Ramos (cell line): ENCODE measurements around the gene AP2A2.

Experiments
- in situ Hi-C: fragments of 300-500 bp; cut with MboI; formaldehyde crosslinking; loops from one replicate; pipeline ENCODE4 v1.14.3; 2022; ENCODE audit warnings: low sequenced_read_pairs; ENCODE audit not compliant: unreplicated experiment

AP2A2 gene

GRCh38 chr11:925496-926301 is at the start of gene AP2A2:
Gene AP2A2, plus strand, starts transcription at chr11:925870. Its CDS starts 152 bp downstream, at chr11:926022.
- in situ Hi-C loops: no loop called here

GRCh38 chr11:876545-876944 is 49.1 kb upstream of the AP2A2 start:
- in situ Hi-C loops: no loop called here

GRCh38 chr11:877565-877964 is 48.1 kb upstream of the AP2A2 start:
- in situ Hi-C loops: no loop called here

- in situ Hi-C loops: no loop called here
These were observed 45.2 kb upstream of the AP2A2 start for GRCh38 chr11:880447-880846.

GRCh38 chr11:882596-882995 is 43.1 kb upstream of the AP2A2 start:
- in situ Hi-C loops: no loop called here

DNA sequence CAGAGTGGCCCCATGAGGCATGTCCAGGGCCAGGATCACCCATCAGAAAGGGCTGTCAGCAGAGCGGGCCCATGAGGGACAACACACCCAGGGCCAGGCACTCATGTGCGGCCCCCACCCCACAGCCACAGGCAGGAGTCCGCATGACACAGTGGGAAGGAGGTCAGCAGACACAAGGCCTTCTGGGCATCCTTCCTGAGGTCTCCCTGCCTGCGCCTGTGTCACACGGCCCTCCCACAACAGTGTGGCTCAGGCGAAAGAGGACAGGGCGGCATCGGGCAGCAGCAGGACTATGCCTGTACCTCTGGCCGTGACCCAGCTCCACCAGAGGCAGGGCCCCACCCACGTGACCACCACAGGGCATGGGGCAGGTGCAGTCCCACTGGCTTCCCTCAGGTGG is 42.1 kb upstream of the AP2A2 start:
- in situ Hi-C loops: no loop called here

- in situ Hi-C loops: no loop called here
These were observed 41.0 kb upstream of the AP2A2 start for GRCh38 chr11:884578-885070.

GRCh38 chr11:886568-886967 is 39.1 kb upstream of the AP2A2 start:
- in situ Hi-C loops: no loop called here

- in situ Hi-C loops: no loop called here
These were observed 38.1 kb upstream of the AP2A2 start for GRCh38 chr11:887589-887988.

DNA sequence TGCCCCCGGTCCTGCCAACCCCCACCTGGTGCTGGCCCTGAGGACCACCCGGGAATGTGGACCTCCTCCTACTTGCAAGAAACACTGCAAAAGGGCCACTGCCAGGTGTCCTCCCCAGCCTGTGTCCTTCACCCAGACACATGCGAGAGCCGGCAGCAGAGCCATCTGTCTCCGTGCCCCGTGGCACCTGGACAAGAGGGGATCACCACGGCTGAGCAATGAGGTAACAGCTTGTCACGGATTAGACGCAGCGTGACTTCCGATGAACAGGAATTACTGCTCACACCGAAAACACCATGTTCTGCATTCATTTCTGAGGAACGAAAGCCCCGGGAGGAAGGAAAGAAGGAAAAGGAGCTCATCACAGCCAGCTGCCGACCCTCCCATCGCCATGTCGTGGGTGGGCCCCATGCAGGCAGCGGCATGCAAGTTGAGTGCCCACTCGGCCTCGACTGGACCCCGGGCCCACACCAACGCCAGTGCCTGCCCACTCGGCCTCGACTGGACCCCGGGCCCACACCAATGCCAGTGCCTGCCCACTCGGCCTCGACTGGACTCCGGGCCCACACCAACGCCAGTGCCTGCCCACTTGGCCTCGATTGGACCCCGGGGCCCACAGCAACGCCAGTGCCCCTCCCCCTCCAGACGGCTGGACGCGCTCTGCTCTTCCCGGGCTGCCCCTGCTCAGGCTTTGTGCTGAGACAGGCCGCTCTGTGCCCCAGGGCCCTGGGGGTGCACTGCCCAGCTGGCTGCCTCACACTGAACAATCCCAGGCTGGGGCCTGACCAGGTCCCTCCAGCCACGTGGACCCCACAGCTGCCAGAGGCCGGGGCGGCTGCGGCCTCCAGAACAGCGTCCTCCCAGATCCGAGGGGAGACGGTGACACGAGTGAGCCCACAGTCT is 37.1 kb upstream of the AP2A2 start:
- in situ Hi-C loops: no loop called here

GRCh38 chr11:889257-889656 is 36.4 kb upstream of the AP2A2 start:
- in situ Hi-C loops: no loop called here

GRCh38 chr11:889687-890475 is 35.8 kb upstream of the AP2A2 start:
- in situ Hi-C loops: no loop called here

DNA sequence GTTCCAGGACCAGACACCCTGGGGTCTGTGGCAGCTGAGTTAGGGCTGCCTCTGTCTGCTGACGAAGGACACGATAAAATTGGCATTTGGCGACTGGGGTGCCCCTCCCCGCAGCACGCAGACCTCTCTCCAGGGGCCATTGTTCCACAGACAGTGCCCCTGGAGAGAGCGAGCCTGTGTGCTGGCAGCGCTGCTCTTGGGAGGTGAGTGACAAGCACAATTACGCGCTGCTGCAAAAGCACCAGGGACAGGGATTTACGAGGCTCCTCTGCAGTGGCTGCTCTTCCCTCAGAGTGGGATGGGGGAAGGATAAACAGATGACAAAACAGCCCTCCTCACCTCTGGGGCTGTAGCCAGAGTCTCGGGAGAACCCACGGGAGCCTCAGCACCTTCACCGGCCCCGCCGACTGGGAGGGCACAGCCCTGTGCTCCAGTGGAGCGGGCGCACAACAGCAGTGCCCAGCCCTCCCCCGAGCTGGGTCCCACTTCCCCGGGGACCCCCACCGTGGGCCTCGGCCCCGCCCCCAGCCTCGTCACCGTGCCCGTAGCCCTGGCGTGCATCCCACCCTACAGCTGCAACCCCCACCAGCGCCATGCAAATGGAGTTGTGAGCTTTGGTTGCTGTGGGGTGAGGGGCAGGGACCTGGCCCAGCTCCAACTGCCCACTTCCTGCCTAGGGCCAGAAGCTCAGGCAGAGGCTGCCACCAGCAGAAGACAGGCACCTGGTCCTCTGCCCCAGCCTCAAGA is 34.7 kb upstream of the AP2A2 start:
- in situ Hi-C loops: no loop called here

DNA sequence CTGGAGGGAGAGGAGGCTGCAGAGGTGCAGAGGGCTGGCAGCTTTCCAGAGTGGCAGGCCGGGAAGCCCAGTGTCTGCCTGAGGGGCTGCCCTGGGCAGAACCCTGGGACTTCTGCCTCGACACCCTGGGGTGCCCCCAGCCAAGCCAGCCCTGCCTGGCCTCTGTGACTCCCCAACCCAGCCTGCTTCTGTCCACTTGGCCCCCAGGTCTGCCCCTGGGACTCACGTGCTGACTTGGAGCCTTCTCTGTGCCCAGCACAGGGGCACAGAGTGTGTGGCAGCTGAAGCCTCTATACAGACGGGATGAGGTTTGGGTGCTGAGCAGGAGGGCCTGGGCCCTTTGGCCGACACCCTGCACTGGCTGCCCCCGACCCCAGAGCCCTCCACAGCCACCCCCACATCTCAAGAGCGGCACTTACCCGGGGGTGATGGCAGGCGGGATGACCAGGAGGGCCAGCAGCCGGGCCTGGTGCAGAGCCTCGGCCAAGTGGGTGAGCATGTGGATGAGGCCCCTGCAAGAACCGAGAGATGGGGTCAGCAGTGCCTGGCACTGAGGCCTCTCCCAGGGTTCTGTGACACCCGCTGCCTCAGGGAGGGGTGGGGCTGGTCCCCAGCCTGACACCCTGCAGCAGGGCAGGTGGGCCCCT is 32.5 kb upstream of the AP2A2 start:
- in situ Hi-C loops: no loop called here

DNA sequence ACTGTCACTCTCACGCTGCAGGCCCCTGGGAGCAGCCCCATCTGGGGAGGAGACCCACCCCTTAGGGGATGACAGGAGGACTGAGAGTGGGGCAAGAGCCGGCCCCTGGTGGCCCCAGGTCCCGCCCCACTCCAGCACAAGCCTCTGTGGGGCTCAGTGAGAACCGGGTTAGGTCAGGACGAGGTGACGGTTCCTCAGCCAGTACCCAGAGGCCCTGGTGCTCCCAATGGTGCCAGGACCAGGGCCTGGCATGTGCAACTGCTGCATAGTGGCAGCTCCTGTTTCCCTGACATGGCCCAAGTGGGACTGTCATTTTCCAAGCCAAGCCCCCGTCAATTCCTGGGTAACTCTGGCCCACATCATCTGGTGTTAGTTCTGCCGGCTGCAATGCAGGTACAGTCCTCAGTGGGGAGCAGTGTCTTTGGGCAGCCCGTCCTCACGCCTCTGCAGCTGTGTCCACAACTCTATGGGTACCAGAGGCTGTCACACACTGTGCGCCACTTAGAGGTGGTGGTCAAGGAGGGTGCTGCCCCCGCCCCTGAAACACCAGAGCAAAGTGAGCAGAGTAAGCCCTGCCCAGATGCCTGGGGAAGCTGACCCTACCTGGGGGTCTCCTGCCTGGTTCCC is 31.0 kb upstream of the AP2A2 start:
- in situ Hi-C loops: no loop called here

GRCh38 chr11:895331-896110 is 30.1 kb upstream of the AP2A2 start:
- in situ Hi-C loops: no loop called here

DNA sequence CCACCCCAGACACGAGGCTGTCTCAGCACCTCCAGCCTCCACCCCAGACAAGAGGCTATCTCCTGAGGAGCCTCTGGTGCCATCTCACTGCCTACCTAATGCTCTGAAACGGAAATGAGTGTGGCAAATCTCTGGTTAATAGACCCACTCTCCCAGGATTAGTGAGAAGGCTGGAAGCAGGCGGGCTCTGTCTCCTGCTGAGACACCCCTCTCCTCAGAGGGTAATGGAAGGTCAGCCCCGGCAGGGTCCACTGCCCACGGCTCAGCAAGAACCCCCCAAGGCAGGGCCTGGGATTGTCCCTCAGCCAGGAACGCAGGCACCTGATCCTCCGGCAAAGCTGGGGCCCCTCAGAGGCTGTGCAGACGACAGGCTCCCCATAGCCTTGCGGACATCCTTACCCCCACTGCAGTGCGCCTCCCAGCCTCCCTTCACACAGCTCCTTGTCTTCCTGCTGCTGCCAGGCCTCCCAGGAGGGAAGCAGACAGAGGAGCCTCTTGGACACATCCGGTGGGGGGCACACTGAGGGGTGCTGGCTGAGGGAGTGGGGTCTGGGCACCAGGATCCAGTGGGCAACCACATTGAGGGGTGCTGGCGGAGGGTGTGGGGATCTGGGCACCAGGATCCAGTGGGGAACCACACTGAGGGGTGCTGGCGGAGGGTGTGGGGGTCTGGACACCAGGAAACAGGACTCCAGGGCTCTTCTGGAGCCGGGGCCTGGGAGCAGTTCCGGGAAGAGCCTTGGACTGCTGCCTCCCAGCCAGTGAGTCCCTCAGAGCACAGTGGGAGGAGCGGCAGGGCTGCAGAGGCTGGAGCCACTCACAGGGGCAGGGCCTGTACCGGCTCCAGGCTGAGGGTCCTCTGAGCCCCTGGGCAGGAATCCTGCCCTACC is 28.2 kb upstream of the AP2A2 start:
- in situ Hi-C loops: no loop called here
